T-helper 1 cell treated with Interleukin-12 subunit alpha and Interleukin-12 subunit beta and Interleukin-4 antibody, amounts not matched to agents 30 μg/mL and 1 μg/mL, for 36 hours (primary cell): ENCODE measurements around the gene HS3ST1.
A peak's percentile ranks its signal among the peaks of the same experiment; 100 is the strongest.

Experiments used
- H3K27ac Mint-ChIP-seq: one replicate; pipeline ENCODE4 v1.8.0; 2021; ENCODE audit warnings: mild to moderate bottlenecking, mixed read lengths
- H3K27me3 Mint-ChIP-seq: one replicate; pipeline ENCODE4 v1.8.0; 2021; ENCODE audit warnings: low read depth, mixed read lengths
- H3K36me3 Mint-ChIP-seq: one replicate; pipeline ENCODE4 v1.8.0; 2021; ENCODE audit warnings: low read depth, mixed read lengths
- H3K4me1 Mint-ChIP-seq: one replicate; pipeline ENCODE4 v1.8.0; 2021; ENCODE audit warnings: low read depth, mixed read lengths
- H3K4me3 Mint-ChIP-seq: one replicate; pipeline ENCODE4 v1.8.0; 2021; ENCODE audit warnings: mild to moderate bottlenecking, moderate library complexity, mixed read lengths
- H3K9me3 Mint-ChIP-seq: one replicate; pipeline ENCODE4 v1.8.0; 2021; ENCODE audit warnings: mixed read lengths

Gene HS3ST1

GRCh38 chr4:11446155-11446811 is 17.6 kb upstream of the HS3ST1 start:
- H3K4me3 Mint-ChIP-seq: no peak overlapping the region
- no peaks in the 10 kb centered on the region for H3K4me1 Mint-ChIP-seq
- H3K36me3 Mint-ChIP-seq: no peaks in the 10 kb centered on the region
- H3K9me3 Mint-ChIP-seq: no peaks in the 10 kb centered on the region
- H3K27me3 Mint-ChIP-seq: peaks cover 3% of the 10 kb centered on the region
- H3K27ac Mint-ChIP-seq: no peak overlapping the region

- no peak overlapping the region for H3K4me3 Mint-ChIP-seq
- H3K4me1 Mint-ChIP-seq: no peaks in the 10 kb centered on the region
- no peaks in the 10 kb centered on the region for H3K9me3 Mint-ChIP-seq
- no peaks in the 10 kb centered on the region for H3K27me3 Mint-ChIP-seq
- H3K36me3 Mint-ChIP-seq: no peaks in the 10 kb centered on the region
- H3K27ac Mint-ChIP-seq: no peak overlapping the region
These were observed 12.5 kb upstream of the HS3ST1 start for GRCh38 chr4:11441194-11441556.

DNA sequence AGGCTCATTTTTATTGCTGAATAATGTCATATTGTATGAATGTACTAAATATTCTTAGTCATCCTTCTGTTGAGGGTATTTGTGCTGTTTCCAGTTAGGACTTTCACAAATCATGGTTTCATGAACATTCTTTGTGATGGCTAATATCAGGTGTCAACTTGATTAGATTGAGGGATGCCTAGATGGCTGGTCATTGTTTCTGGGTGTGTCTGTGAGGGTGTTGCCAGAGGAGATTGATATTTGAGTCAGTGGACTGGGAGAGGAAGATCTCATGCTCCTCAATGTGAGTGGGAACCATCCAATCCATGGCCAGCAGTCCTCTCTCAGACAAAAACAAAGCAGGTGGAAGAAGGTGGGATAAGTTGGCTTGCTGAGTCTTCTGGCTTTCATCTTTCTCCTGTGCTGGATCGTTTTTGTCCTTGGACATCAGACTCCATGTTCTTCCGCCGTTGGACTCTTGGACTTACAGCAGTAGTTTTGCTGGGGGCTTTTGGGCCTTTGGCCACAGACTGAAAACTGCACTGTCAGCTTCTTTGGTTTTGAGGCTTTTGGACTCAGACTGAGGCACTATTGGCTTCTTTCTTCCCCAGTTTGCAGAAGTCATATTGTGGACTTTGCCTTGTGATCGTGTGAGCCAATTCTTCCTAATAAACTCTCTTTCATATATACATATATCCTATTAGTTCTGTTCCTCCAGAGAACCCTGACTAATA is 11.9 kb upstream of the HS3ST1 start:
- H3K27ac Mint-ChIP-seq: no peak overlapping the region
- no peaks in the 10 kb centered on the region for H3K9me3 Mint-ChIP-seq
- H3K4me1 Mint-ChIP-seq: no peaks in the 10 kb centered on the region
- H3K27me3 Mint-ChIP-seq: no peaks in the 10 kb centered on the region
- H3K36me3 Mint-ChIP-seq: no peaks in the 10 kb centered on the region
- no peak overlapping the region for H3K4me3 Mint-ChIP-seq

DNA sequence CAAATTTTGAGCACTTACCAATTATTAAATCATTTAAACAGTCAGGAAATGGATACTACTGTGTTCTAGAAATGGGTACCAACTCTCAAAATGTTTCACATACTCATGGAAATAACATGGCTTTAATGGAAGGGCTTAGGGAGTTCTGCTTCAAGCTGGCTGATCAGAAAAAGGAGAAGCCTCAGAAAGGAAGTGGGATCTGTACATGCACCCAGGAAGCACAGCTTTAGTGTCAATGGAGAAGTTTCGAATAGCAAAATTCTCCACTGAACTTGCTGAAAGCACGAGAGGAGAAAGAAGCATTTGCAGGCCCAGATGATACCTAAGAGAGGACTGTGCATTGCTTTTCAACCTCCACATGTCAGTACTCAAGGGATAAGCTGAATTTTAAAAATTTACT is 11.1 kb upstream of the HS3ST1 start:
- Mint-ChIP-seq H3K4me1 (no peaks in the 10 kb centered on the region), H3K27me3 (no peaks in the 10 kb centered on the region), H3K27ac (no peak overlapping the region), H3K36me3 (no peaks in the 10 kb centered on the region), H3K9me3 (no peaks in the 10 kb centered on the region), H3K4me3 (no peak overlapping the region)

- no peaks in the 10 kb centered on the region for H3K36me3 Mint-ChIP-seq
- H3K9me3 Mint-ChIP-seq: no peaks in the 10 kb centered on the region
- peaks cover under 1% of the 10 kb centered on the region for H3K27me3 Mint-ChIP-seq
- H3K4me1 Mint-ChIP-seq: no peaks in the 10 kb centered on the region
- H3K4me3 Mint-ChIP-seq: no peak overlapping the region
- H3K27ac Mint-ChIP-seq: no peak overlapping the region
These were observed 10.0 kb upstream of the HS3ST1 start for GRCh38 chr4:11438647-11439046.

DNA sequence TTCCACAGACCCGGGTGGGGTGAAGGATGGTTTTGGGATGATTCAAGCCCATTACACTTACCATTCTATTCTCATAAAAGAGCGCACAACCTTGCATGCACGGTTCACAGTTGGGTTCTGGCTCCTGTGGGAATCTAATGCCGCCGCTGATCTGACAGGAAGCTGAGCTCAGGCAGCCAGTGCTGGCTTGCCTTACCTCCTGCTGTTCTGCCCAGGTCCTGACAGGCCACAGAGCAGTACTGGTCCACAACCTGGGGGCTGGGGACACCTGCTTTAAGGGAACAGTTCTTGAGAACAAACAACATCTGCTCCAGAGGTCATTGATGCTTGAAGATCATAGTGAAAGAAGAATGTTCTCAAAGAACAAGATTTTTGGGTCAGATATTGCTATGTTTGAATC is 8.0 kb upstream of the HS3ST1 start:
- Mint-ChIP-seq H3K27me3 (peaks cover 18% of the 10 kb centered on the region), H3K36me3 (no peaks in the 10 kb centered on the region), H3K9me3 (no peaks in the 10 kb centered on the region), H3K4me3 (no peak overlapping the region), H3K27ac (no peak overlapping the region), H3K4me1 (no peaks in the 10 kb centered on the region)

- peaks cover 24% of the 10 kb centered on the region for H3K27me3 Mint-ChIP-seq
These were observed 7.4 kb upstream of the HS3ST1 start for GRCh38 chr4:11436084-11436483.

GRCh38 chr4:11435557-11435956 is 6.9 kb upstream of the HS3ST1 start:
- Mint-ChIP-seq H3K4me1 (no peaks in the 10 kb centered on the region), H3K4me3 (no peak overlapping the region), H3K27ac (no peak overlapping the region), H3K36me3 (no peaks in the 10 kb centered on the region), H3K27me3 (peaks cover 27% of the 10 kb centered on the region), H3K9me3 (no peaks in the 10 kb centered on the region)

More at GRCh38 chr4:11436084-11436483, 7.4 kb upstream of the HS3ST1 start:
- Mint-ChIP-seq H3K9me3 (no peaks in the 10 kb centered on the region), H3K36me3 (no peaks in the 10 kb centered on the region), H3K27ac (no peak overlapping the region), H3K4me1 (no peaks in the 10 kb centered on the region), H3K4me3 (no peak overlapping the region)

DNA sequence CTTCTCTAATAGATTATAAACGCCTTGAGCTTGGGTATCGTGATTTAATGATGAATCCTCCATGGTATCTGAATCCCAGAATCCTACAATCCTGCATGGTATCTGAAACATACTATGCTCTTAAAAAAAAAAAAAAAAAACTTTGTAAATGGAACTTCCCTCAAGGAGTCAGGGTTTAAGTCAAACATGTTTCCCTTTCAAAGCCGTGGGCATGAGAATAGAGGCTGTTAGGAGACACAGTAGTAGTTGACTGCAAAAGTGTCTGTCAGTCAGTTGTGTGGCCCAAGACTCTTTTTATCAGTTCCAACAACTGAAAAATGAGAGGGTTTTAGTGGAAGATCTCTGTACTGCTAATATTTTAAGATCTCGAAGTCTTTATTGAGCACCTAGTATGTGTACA is 2.4 kb upstream of the HS3ST1 start:
- Mint-ChIP-seq H3K27ac (no peak overlapping the region), H3K27me3 (peaks cover 64% of the 10 kb centered on the region), H3K36me3 (no peaks in the 10 kb centered on the region), H3K4me1 (peaks cover 9% of the 10 kb centered on the region), H3K9me3 (no peaks in the 10 kb centered on the region), H3K4me3 (no peak overlapping the region)

DNA sequence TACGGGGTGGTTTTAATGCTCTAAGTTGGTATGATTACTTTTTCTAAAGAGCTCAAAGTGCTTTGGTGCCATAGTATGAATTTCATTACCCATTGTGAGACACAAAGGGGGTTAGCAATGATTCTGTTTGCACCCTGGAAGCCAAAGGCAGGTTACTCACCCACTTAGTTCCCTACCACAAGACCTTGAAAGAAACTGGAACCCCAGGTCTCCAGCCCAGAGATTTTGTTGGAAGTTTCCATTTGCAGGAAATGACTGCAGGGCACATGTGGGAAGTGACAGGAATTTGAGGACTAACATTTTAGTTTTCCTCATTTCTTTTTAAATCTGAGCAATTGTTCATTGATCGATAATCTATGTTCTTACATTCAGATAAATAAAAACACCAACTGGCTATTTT is 1.8 kb upstream of the HS3ST1 start:
- Mint-ChIP-seq H3K4me3 (no peak overlapping the region), H3K27me3 (peaks cover 70% of the 10 kb centered on the region), H3K4me1 (peaks cover 9% of the 10 kb centered on the region), H3K9me3 (no peaks in the 10 kb centered on the region), H3K27ac (no peak overlapping the region), H3K36me3 (no peaks in the 10 kb centered on the region)

GRCh38 chr4:11429699-11430045 is 978 bp upstream of the HS3ST1 start:
- Mint-ChIP-seq H3K4me3 (no peak overlapping the region), H3K4me1 (peaks cover 9% of the 10 kb centered on the region), H3K9me3 (no peaks in the 10 kb centered on the region), H3K36me3 (no peaks in the 10 kb centered on the region), H3K27ac (no peak overlapping the region), H3K27me3 (peaks cover 72% of the 10 kb centered on the region)

DNA sequence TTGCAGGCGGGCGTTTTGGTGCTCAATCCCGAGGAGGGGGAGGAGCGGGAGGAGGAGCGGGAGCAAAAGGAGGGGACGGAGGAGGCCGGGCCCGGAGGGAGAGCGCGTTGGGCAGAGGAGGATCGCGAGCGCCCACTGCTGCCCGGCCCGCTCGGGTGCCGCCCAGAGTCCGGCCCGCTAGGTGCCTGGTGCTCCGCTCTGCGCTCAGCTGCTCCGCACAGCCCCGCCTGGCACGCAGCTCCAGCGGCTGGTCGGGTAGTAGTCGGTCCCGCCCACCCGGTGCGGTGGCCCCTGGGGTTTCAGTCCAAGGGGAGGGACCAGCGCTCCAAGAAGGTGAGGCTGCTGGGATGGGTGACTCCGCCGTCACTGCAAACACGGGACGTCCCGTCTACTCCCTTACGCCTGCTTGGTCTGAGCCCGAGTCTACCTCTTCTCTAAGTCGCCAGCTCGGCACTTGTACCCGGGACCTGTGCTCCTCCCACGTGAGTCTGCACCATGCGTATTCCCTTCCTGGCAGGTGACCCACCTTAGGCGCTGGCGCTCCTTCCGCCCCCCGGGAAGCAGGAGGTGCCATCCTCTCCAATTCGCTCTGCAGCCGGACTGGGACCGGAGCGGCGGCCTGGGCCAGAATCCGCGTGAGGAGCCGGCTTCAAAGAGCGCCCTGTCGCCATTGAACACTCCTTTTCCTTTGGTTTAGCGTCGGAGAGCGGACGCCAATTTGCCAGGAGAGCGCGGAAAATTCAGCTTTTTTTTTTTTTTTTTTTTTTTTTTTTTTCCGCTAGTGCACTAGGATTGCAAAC is 405 bp upstream of the HS3ST1 start:
- Mint-ChIP-seq H3K27ac (no peak overlapping the region), H3K4me3 (peak overlapping the region; percentile 34), H3K27me3 (peaks cover 72% of the 10 kb centered on the region), H3K36me3 (no peaks in the 10 kb centered on the region), H3K9me3 (no peaks in the 10 kb centered on the region), H3K4me1 (peaks cover 9% of the 10 kb centered on the region)

- H3K4me3 Mint-ChIP-seq: peak overlapping the region; percentile 15
- H3K27ac Mint-ChIP-seq: no peak overlapping the region
- peaks cover 61% of the 10 kb centered on the region for H3K27me3 Mint-ChIP-seq
- H3K36me3 Mint-ChIP-seq: no peaks in the 10 kb centered on the region
- H3K4me1 Mint-ChIP-seq: peaks cover 9% of the 10 kb centered on the region
- H3K9me3 Mint-ChIP-seq: no peaks in the 10 kb centered on the region
These were observed 1.3 kb downstream of the HS3ST1 start for GRCh38 chr4:11427121-11427996.

GRCh38 chr4:11426731-11427120 is 2.0 kb downstream of the HS3ST1 start:
- Mint-ChIP-seq H3K4me1 (peaks cover 9% of the 10 kb centered on the region), H3K9me3 (no peaks in the 10 kb centered on the region), H3K4me3 (no peak overlapping the region), H3K27me3 (peaks cover 54% of the 10 kb centered on the region), H3K36me3 (no peaks in the 10 kb centered on the region), H3K27ac (no peak overlapping the region)
